VCaP (cell line): ENCODE results near the gene RASA1.

Source experiments
- H3K27ac ChIP-seq: fragments of 450-650 bp; 2 replicates; pipeline ENCODE4 v1.5.1; 2017
- TF ChIP-seq, protein P1 (sequence below): fragments of 450-650 bp; conservative IDR thresholded peaks from 2 replicates; pipeline ENCODE4 v1.5.1; 2017; ENCODE audit warnings: mild to moderate bottlenecking, moderate library complexity

RASA1 gene

GRCh38 chr5:87361031-87361445, 93.4 kb downstream of the RASA1 start:
- TF ChIP-seq, protein P1, sequence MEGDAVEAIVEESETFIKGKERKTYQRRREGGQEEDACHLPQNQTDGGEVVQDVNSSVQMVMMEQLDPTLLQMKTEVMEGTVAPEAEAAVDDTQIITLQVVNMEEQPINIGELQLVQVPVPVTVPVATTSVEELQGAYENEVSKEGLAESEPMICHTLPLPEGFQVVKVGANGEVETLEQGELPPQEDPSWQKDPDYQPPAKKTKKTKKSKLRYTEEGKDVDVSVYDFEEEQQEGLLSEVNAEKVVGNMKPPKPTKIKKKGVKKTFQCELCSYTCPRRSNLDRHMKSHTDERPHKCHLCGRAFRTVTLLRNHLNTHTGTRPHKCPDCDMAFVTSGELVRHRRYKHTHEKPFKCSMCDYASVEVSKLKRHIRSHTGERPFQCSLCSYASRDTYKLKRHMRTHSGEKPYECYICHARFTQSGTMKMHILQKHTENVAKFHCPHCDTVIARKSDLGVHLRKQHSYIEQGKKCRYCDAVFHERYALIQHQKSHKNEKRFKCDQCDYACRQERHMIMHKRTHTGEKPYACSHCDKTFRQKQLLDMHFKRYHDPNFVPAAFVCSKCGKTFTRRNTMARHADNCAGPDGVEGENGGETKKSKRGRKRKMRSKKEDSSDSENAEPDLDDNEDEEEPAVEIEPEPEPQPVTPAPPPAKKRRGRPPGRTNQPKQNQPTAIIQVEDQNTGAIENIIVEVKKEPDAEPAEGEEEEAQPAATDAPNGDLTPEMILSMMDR, result no peak
- H3K27ac ChIP-seq, result no peak overlapping the region

- H3K27ac ChIP-seq, result no peak overlapping the region
These were observed 94.0 kb downstream of the RASA1 start for GRCh38 chr5:87361536-87362213.

GRCh38 chr5:87367243-87367642, 99.6 kb downstream of the RASA1 start:
- no peak overlapping the region for H3K27ac ChIP-seq
- TF ChIP-seq, protein P1, result no peak

More at GRCh38 chr5:87361536-87362213, 94.0 kb downstream of the RASA1 start:
- TF ChIP-seq, protein P1, result no peak

DNA sequence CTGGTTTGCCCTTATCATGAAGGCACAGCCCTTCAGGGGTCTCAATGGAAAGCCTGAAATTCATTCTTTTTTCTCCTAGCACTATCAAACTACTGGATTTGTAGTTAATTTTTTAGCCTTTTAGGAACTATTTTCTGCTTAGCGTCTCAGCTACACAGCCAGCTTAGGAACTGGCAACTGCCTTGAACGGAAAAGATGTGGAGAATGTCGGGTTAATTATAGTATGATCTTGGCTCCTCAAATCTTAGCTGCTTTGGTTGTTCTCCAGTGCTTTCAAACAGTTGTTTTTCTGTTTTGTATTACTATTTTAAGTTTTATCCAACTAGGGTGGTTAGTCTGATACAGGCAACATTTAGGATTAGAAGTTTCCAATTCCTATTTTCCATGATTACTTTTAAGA, 100.9 kb downstream of the RASA1 start:
- no peak overlapping the region for H3K27ac ChIP-seq
- TF ChIP-seq, protein P1, result no peak

GRCh38 chr5:87369431-87369830, 101.7 kb downstream of the RASA1 start:
- no peak overlapping the region for H3K27ac ChIP-seq
- TF ChIP-seq, protein P1, result no peak

GRCh38 chr5:87372705-87373104, 105.0 kb downstream of the RASA1 start:
- TF ChIP-seq, protein P1, result no peak

DNA sequence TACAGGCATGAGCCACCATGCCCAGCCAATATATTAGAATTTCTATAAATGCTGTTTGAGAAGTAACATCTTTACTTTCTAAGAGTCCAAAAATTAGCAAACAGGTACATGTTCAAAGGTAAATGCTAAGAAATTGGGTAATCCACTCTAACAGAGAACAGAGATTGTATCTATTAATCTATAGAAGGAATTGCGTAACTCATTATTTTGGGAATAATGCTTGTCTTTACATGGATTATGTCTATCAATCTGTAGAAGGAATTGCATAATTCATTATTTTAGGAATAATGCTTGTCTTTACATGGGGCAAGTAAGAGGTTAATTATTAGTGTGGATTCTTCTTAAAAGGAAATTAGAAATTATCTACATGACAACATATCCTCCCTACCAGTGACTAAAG, 114.5 kb downstream of the RASA1 start:
- TF ChIP-seq, protein P1, result no peak
- H3K27ac ChIP-seq, result no peak overlapping the region

More at GRCh38 chr5:87372705-87373104, 105.0 kb downstream of the RASA1 start:
- no peak overlapping the region for H3K27ac ChIP-seq
